SKM-1 (cell line): ENCODE results near the gene DLGAP1.
"Not testable (repeated sequence)": the region's sequence is repeated elsewhere in the genome, so short reads cannot be mapped to it uniquely, and the experiment has no call there.

ENCODE experiments used
- DNase-seq: peaks from one replicate; lab custom pipeline; 2025; ENCODE audit not compliant: unreplicated experiment; lab: John Stamatoyannopoulos, UW

Gene DLGAP1

GRCh38 chr18:3709205-3709604, 745.9 kb downstream of the DLGAP1 start:
- no peak for DNase-seq

DNA sequence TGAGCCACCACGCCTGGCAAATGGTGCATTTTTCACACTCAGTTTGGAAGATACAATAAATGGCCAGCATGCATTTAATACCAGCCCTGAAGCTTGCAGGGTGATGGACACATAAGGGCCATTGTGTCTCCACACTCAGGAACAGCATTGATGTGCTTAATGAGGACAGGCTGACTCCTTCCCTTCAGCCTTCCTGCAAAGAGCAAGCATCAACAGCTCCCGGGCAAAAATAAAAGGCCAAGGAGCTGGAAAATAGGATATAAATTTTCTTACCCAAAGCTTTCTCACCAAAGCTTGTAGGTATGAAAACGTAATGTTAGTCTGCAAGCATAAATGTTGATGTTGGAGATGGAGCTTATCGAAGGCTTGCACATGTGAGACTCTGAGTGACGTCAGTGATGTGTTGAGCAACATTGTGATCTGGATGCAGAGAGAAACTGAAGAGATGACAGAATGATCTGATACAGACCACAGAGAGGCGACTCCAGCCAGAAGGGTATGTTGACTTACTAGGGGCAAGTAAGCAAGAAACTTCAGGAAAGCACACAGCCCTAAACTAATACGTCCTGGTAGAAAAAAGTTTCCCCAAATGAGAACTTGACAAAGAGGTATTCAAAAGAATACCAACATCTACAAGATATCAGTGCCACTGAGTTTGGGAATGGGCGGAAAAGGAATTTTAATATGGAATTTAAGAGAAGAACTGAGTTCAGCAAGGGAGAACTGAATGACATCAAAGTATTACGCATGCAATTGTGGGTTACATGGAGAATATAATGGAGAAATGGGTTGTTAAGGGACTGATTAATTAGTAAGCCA, 748.6 kb downstream of the DLGAP1 start:
- DNase-seq, result no peak

- no peak for DNase-seq
These were observed 750.4 kb downstream of the DLGAP1 start for GRCh38 chr18:3704556-3705344.

DNA sequence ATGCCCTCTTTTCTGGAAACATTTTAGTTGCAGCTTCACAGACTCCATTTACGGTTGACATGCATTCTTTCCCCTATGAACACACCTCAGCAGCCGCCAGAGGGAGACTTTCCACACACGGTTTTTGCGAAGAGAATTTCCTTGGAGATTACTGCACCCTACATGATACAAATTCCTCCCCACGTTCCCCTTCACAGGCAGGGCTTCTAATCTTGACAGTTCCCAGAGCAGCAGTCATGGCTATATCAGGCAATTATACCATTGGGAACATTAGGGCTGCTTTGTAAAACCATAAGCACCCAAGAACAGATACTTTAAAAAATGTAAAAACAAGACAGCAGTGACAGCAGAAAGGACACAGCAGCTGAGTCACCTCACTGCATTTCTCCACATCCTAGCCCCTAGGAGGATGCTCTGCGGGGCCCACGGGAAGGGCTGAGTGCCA, 751.4 kb downstream of the DLGAP1 start:
- peak; percentile 73 for DNase-seq

- DNase-seq, result not testable (repeated sequence)
These were observed 755.2 kb downstream of the DLGAP1 start for GRCh38 chr18:3699707-3700567.

- not testable (repeated sequence) for DNase-seq
These were observed 760.9 kb downstream of the DLGAP1 start for GRCh38 chr18:3694030-3694778.

GRCh38 chr18:3693410-3693809, 761.7 kb downstream of the DLGAP1 start:
- DNase-seq, result no peak

DNA sequence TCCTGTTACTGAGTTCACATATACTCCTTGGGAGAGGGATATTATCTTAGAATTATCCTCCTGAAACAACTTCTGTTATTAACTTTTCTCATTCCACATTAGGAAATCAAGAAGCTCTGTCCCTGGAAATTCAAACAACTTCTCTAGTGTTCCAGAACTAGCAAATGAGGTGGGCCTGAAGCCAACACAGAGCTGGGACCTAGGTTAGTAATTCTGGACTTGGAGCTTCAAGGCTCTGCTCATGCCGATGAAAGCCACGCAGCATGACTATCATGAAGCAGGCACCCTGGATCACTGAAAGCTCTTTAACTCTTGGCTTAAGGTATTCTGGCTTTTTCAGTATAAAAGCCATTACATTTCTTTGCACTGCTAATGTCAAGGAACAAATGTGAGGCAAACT, 762.4 kb downstream of the DLGAP1 start:
- no peak for DNase-seq

DNA sequence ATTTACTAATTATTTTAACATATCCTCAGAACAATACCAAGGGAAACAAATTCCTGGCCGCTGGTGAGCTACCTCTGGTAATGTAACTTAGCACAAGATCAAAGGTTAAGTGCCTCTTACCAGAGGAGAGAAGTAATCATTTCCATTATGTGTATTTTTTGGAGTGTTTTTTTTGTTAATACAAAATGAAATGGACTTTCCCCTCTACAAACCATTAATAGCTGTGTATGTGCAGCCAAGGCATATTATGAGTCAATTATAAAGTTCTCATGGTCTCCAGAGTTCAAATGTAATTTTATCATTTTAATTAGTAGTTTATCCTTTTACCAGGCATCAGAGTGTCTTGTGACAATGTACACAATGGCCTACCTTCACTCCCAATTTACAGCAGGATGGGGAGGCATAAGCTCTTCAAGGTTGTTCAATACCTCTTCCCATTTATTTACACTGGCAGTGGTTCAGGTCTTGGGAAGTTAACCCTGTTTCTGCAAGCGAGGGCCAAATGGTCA, 762.9 kb downstream of the DLGAP1 start:
- no peak for DNase-seq

DNA sequence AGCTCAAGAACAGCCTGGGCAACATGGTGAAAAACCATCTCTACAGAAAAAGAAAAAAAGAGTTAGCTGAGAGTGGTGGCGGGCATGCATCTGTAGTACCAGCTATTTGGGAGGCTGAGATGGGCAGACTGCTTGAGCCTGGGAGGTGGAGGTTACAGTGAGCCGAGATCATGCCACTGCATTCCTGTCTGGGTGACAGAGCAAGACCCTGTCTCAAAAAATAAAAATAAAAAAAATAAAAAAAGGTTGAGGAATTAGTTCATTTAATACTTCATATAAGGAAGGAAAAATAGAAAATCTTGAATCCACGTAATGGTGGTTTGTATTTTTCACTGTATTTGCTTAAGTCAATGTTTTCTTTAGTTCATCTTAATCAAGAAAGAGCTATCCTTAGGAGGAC, 763.4 kb downstream of the DLGAP1 start:
- DNase-seq, result no peak

DNA sequence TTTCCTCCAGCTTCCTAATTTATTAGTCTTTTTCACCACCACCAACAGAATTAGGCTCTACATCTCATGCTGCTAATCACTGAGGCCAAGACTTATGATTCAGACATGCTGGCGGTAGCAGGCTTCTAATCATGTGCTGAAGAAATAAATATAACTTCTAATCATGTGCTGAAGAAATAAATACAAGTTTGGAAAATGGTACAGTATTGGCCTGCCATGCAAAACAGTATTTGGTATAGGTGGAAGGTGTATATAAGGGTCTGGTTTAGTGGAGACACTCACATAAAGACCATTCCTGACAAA, 764.4 kb downstream of the DLGAP1 start:
- DNase-seq, result no peak

GRCh38 chr18:3689986-3690763, 764.9 kb downstream of the DLGAP1 start:
- no peak for DNase-seq

DNA sequence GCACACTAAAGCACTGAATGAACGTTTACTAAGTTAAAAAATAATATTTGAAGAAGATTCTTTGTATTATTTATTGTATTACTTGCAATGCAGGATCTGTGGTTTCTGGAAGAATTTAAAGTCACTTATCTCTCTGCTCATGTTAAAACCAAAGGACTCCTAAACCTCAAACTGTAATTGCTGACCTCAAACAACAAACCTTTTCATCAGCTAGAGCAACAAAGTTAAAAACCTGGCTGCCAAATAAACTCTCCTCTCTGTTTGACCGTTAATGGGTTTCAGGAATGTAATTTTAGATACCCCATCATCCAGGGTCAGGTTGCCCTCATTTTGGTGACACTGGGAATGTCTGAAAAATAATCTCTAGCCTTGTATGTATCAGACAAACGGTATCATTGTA, 766.0 kb downstream of the DLGAP1 start:
- DNase-seq, result no peak

DNA sequence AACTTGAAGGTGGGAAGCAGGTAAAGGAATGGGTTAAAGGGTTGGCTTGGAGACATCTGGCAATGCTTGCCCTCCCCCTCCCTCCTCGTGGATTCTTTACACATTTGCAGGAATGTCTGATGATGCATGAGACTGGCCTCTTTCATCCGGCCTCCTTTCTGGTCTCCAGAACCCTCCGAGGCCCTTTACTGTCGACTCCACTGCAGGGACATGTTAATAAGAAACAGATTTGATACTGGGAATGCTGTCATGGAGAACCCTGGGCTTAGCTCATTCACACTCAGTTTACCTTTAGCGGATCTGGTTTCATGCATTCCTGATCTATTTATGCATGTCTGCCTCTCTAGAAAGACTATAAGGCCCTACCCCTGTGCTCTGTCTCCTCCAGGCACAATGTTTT, 766.4 kb downstream of the DLGAP1 start:
- no peak for DNase-seq

DNA sequence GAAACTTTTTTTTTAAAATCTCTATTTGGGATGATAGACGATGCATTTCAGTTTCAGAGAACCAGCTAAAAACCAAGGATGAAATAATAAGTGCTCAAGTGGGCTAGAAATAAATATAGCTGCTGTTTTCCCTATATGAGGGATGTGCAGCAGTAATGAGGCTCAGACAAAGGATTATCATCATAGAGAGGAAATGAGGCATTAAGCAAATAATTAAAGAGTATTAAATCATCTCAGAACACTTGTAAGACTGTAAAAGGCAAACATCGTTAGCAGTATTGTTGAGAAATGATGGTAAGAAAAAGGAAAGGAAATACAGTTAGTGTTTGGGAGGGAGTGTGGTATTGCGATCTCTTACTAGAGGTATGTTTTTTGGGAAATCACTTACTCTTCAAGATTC, 771.6 kb downstream of the DLGAP1 start:
- DNase-seq, result no peak

DNA sequence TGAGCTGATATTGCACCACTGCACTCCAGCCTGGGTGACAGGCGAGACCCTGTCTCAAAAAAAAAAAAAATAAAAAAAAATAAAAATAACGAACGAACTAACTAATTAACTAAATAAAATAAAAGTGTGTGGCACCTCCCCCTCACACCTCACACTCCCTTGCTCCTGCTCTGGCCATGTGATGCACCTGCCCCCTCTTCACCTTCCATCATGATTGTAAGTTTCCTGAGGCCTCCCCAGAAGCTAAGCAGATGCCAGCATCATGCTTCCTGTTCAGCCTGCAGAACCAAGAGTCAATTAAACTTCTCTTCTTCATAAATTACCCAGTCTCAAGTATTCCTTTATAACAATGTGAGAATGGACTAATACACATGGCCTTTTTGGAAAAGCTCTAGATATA, 773.0 kb downstream of the DLGAP1 start:
- DNase-seq, result no peak

GRCh38 chr18:3679241-3679640, 775.9 kb downstream of the DLGAP1 start:
- no peak for DNase-seq

GRCh38 chr18:3675994-3676393, 779.1 kb downstream of the DLGAP1 start:
- no peak for DNase-seq

- no peak for DNase-seq
These were observed 779.7 kb downstream of the DLGAP1 start for GRCh38 chr18:3675446-3675845.

- no peak for DNase-seq
These were observed 783.9 kb downstream of the DLGAP1 start for GRCh38 chr18:3671176-3671575.
